OCI-LY1 (cell line): ENCODE results near the gene WAS.
"Not testable (repeated sequence)": the region's sequence is repeated elsewhere in the genome, so short reads cannot be mapped to it uniquely, and the experiment has no call there.

Experiments used
- EZH2 ChIP-seq: fragments of 200-600 bp; sonication (generic), shearing (Covaris generic); IDR thresholded peaks from 2 replicates; pipeline ENCODE4 v1.8.0; 2017; ENCODE audit warnings: borderline replicate concordance, mixed run types, mild to moderate bottlenecking, antibody characterized with exemption, low read length, moderate library complexity, mixed read lengths
- TF ChIP-seq, protein P1 (sequence below): fragments of 200-600 bp; sonication (generic), shearing (Covaris generic); IDR thresholded peaks from 2 replicates; pipeline ENCODE4 v1.5.1; 2017; ENCODE audit warnings: mild to moderate bottlenecking, antibody characterized with exemption, low read length, moderate library complexity, mixed read lengths

GRCh38 chrX:48652055-48652579 is 31.5 kb upstream of the WAS start:
- TF ChIP-seq, protein P1, sequence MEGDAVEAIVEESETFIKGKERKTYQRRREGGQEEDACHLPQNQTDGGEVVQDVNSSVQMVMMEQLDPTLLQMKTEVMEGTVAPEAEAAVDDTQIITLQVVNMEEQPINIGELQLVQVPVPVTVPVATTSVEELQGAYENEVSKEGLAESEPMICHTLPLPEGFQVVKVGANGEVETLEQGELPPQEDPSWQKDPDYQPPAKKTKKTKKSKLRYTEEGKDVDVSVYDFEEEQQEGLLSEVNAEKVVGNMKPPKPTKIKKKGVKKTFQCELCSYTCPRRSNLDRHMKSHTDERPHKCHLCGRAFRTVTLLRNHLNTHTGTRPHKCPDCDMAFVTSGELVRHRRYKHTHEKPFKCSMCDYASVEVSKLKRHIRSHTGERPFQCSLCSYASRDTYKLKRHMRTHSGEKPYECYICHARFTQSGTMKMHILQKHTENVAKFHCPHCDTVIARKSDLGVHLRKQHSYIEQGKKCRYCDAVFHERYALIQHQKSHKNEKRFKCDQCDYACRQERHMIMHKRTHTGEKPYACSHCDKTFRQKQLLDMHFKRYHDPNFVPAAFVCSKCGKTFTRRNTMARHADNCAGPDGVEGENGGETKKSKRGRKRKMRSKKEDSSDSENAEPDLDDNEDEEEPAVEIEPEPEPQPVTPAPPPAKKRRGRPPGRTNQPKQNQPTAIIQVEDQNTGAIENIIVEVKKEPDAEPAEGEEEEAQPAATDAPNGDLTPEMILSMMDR = not testable (repeated sequence)
- TF ChIP-seq EZH2 = not testable (repeated sequence)
